Trophoblast cell (in vitro differentiated cells and primary cell): ENCODE data around the gene UFC1.

Experiments
- DNase-seq, 2 donors: peaks; one replicate each; pipeline ENCODE4 v3.0.0-alpha.2; 2016
- H2AFZ ChIP-seq: 2 replicates; pipeline ENCODE4 v1.6.1; 2013; ENCODE audit warnings: low read length, moderate library complexity, mild to moderate bottlenecking; ENCODE audit not compliant: insufficient read depth, poor library complexity
- H2AK5ac ChIP-seq: 2 replicates; pipeline ENCODE4 v1.6.1; 2013; ENCODE audit warnings: mild to moderate bottlenecking, low read length
- H2BK120ac ChIP-seq: 2 replicates; pipeline ENCODE4 v1.6.1; 2013; ENCODE audit warnings: low read length, mild to moderate bottlenecking, moderate library complexity; ENCODE audit not compliant: insufficient read depth, poor library complexity
- H2BK12ac ChIP-seq: 2 replicates; pipeline ENCODE4 v1.6.1; 2013; ENCODE audit warnings: mild to moderate bottlenecking, low read length, moderate library complexity
- H2BK5ac ChIP-seq: 2 replicates; pipeline ENCODE4 v1.6.1; 2013; ENCODE audit warnings: low read length, low read depth, moderate library complexity, mild to moderate bottlenecking; ENCODE audit not compliant: poor library complexity
- H3K14ac ChIP-seq: 2 replicates; pipeline ENCODE4 v1.6.1; 2013; ENCODE audit warnings: mild to moderate bottlenecking, low read length
- H3K18ac ChIP-seq: 2 replicates; pipeline ENCODE4 v1.6.1; 2013; ENCODE audit warnings: mild to moderate bottlenecking, low read length
- H3K23ac ChIP-seq: 2 replicates; pipeline ENCODE4 v1.6.1; 2013; ENCODE audit warnings: low read length
- H3K27ac ChIP-seq: 2 replicates; pipeline ENCODE4 v1.5.1; 2013; ENCODE audit warnings: low read depth, mild to moderate bottlenecking, inconsistent platforms, low read length, moderate library complexity
- H3K27me3 ChIP-seq: 2 replicates; pipeline ENCODE4 v1.6.1; 2013; ENCODE audit warnings: inconsistent platforms, mild to moderate bottlenecking, low read length, moderate library complexity; ENCODE audit not compliant: insufficient read depth
- H3K36me3 ChIP-seq, 2 experiments: 1 replicate in 1 of 2; 2 replicates in 1 of 2; pipeline ENCODE4 v1.6.1; 2013; ENCODE audit warnings: low read length in 2 of 2, mild to moderate bottlenecking in 2 of 2, moderate library complexity in 1 of 2; ENCODE audit not compliant: insufficient read depth in 2 of 2, control insufficient read depth in 1 of 2
- H3K4ac ChIP-seq: 2 replicates; pipeline ENCODE4 v1.6.1; 2013; ENCODE audit warnings: low read depth, mild to moderate bottlenecking, low read length, moderate library complexity
- H3K4me1 ChIP-seq, 2 experiments: 1 replicate in 1 of 2; 2 replicates in 1 of 2; pipeline ENCODE4 v1.6.1; 2013; ENCODE audit warnings: low read length in 2 of 2, mild to moderate bottlenecking in 2 of 2, moderate library complexity in 1 of 2; ENCODE audit not compliant: insufficient read depth in 2 of 2, control insufficient read depth in 1 of 2
- H3K4me2 ChIP-seq: 2 replicates; pipeline ENCODE4 v1.6.1; 2013; ENCODE audit warnings: inconsistent platforms, mild to moderate bottlenecking, low read length, moderate library complexity
- H3K4me3 ChIP-seq: 2 replicates; pipeline ENCODE4 v1.5.1; 2013; ENCODE audit warnings: mild to moderate bottlenecking, low read depth, low read length, inconsistent platforms
- H3K79me1 ChIP-seq: one replicate; pipeline ENCODE4 v1.6.1; 2013; ENCODE audit warnings: low read length
- H3K79me2 ChIP-seq: 2 replicates; pipeline ENCODE4 v1.6.1; 2013; ENCODE audit warnings: low read length, mild to moderate bottlenecking; ENCODE audit not compliant: control insufficient read depth, insufficient read depth, poor library complexity
- H3K9ac ChIP-seq: 2 replicates; pipeline ENCODE4 v1.6.1; 2013; ENCODE audit warnings: mild to moderate bottlenecking, low read length
- H3K9me3 ChIP-seq: 2 replicates; pipeline ENCODE4 v1.6.1; 2013; ENCODE audit warnings: low read depth, mild to moderate bottlenecking, control low read depth, inconsistent platforms, low read length; ENCODE audit not compliant: insufficient read depth
- H4K12ac ChIP-seq: 2 replicates; pipeline ENCODE4 v1.6.1; 2013; ENCODE audit warnings: low read depth, mild to moderate bottlenecking, low read length, moderate library complexity
- H4K8ac ChIP-seq: 2 replicates; pipeline ENCODE4 v1.6.1; 2013; ENCODE audit warnings: low read depth, mild to moderate bottlenecking, low read length, moderate library complexity
- H4K91ac ChIP-seq: one replicate; pipeline ENCODE4 v1.6.1; 2013; ENCODE audit warnings: low read depth, mild to moderate bottlenecking, low read length, moderate library complexity
- WGBS: extraction: QIAGEN DNeasy Blood & Tissue Kit; methylation state at CpG from one replicate; pipeline ENCODE4 v1.1.7; 2013; ENCODE audit warnings: missing lambda C conversion rate; ENCODE audit not compliant: insufficient read length, insufficient coverage; ENCODE audit errors: extremely low coverage; 5-methylcytosine and 5-hydroxymethylcytosine counted together

UFC1 gene

GRCh38 chr1:161198194-161198896 lies 44.6 kb downstream of the UFC1 start:
- H2BK120ac ChIP-seq, result no peak overlapping the region
- no peaks in the 10 kb centered on the region for H3K9me3 ChIP-seq
- DNase-seq, result peak in 1 of 2 donors; percentile 33
- H3K27me3 ChIP-seq, result no peaks in the 10 kb centered on the region
- H2BK5ac ChIP-seq, result no peak overlapping the region
- peak overlapping the region; percentile 64 for H4K8ac ChIP-seq
- no peak overlapping the region for H4K91ac ChIP-seq
- no peak overlapping the region for H3K9ac ChIP-seq
- peak overlapping the region; percentile 58 for H2AFZ ChIP-seq
- H4K12ac ChIP-seq, result no peak overlapping the region
- H3K4ac ChIP-seq, result no peak overlapping the region
- no peak overlapping the region for H3K18ac ChIP-seq
- no peak overlapping the region for H3K4me3 ChIP-seq
- H3K79me1 ChIP-seq, result peaks cover 14% of the 10 kb centered on the region
- H3K23ac ChIP-seq, result no peak overlapping the region
- peak overlapping the region; percentile 33 for H3K14ac ChIP-seq
- H3K27ac ChIP-seq, result no peak overlapping the region
- H2BK12ac ChIP-seq, result peak overlapping the region; percentile 70
- H2AK5ac ChIP-seq, result no peak overlapping the region
- H3K4me2 ChIP-seq, result no peak overlapping the region
- no peaks in the 10 kb centered on the region for H3K36me3 ChIP-seq
- no CpG with 5 or more reads among the region's 20 CpGs for WGBS
- peaks cover 6% of the 10 kb centered on the region for H3K79me2 ChIP-seq
- peaks cover 27 to 29% of the 10 kb centered on the region in 2 experiments for H3K4me1 ChIP-seq

GRCh38 chr1:161198897-161199431 lies 45.2 kb downstream of the UFC1 start, which contains the start of gene ADAMTS4:
Gene ADAMTS4 (minus strand): TSS chr1:161199054. CDS start chr1:161198627, 427 bp downstream.
- H3K36me3 ChIP-seq, result peaks cover 2 to 4% of the 10 kb centered on the region in 2 experiments
- peaks cover 14% of the 10 kb centered on the region for H3K79me1 ChIP-seq
- no peak for DNase-seq
- no peak within 1 kb of the TSS for H3K4me3 ChIP-seq
- H2AK5ac ChIP-seq, result no peak within 1 kb of the TSS
- H3K23ac ChIP-seq, result no peak within 1 kb of the TSS
- no peaks in the 10 kb centered on the region for H3K9me3 ChIP-seq
- H3K18ac ChIP-seq, result no peak within 1 kb of the TSS
- no peak within 1 kb of the TSS for H2BK120ac ChIP-seq
- no peak within 1 kb of the TSS for H4K12ac ChIP-seq
- H3K79me2 ChIP-seq, result peaks cover 6% of the 10 kb centered on the region
- H3K4ac ChIP-seq, result no peak within 1 kb of the TSS
- peak within 1 kb of the TSS; percentile 64 for H4K8ac ChIP-seq
- no peak within 1 kb of the TSS for H3K9ac ChIP-seq
- peaks cover 27 to 31% of the 10 kb centered on the region in 2 experiments for H3K4me1 ChIP-seq
- no peak within 1 kb of the TSS for H3K27ac ChIP-seq
- no peaks in the 10 kb centered on the region for H3K27me3 ChIP-seq
- H2AFZ ChIP-seq, result peak within 1 kb of the TSS; percentile 58
- no CpG with 5 or more reads among the region's 11 CpGs for WGBS
- H3K4me2 ChIP-seq, result no peak within 1 kb of the TSS
- H3K14ac ChIP-seq, result peak within 1 kb of the TSS; percentile 33
- no peak within 1 kb of the TSS for H4K91ac ChIP-seq
- H2BK5ac ChIP-seq, result no peak within 1 kb of the TSS
- H2BK12ac ChIP-seq, result peak within 1 kb of the TSS; percentile 70

- no peak overlapping the region for H2AFZ ChIP-seq
- peaks cover 14% of the 10 kb centered on the region for H3K79me1 ChIP-seq
- H3K4ac ChIP-seq, result no peak overlapping the region
- H3K23ac ChIP-seq, result no peak overlapping the region
- H2BK12ac ChIP-seq, result no peak overlapping the region
- H4K91ac ChIP-seq, result no peak overlapping the region
- H2AK5ac ChIP-seq, result no peak overlapping the region
- no peaks in the 10 kb centered on the region for H3K27me3 ChIP-seq
- WGBS, result no CpG with 5 or more reads among the region's 5 CpGs
- no peak overlapping the region for H3K18ac ChIP-seq
- H2BK5ac ChIP-seq, result no peak overlapping the region
- peaks cover 27 to 31% of the 10 kb centered on the region in 2 experiments for H3K4me1 ChIP-seq
- peaks cover 2 to 4% of the 10 kb centered on the region in 2 experiments for H3K36me3 ChIP-seq
- no peaks in the 10 kb centered on the region for H3K9me3 ChIP-seq
- DNase-seq, result no peak
- peaks cover 6% of the 10 kb centered on the region for H3K79me2 ChIP-seq
- H4K12ac ChIP-seq, result no peak overlapping the region
- no peak overlapping the region for H3K4me3 ChIP-seq
- no peak overlapping the region for H3K4me2 ChIP-seq
- H3K27ac ChIP-seq, result no peak overlapping the region
- H4K8ac ChIP-seq, result no peak overlapping the region
- H3K9ac ChIP-seq, result no peak overlapping the region
- H3K14ac ChIP-seq, result no peak overlapping the region
- no peak overlapping the region for H2BK120ac ChIP-seq
Observed at GRCh38 chr1:161199506-161200139, 45.8 kb downstream of the UFC1 start.

GRCh38 chr1:161200421-161200991 lies 46.7 kb downstream of the UFC1 start:
- no peak overlapping the region for H2AK5ac ChIP-seq
- peaks cover 27 to 31% of the 10 kb centered on the region in 2 experiments for H3K4me1 ChIP-seq
- H2BK5ac ChIP-seq, result no peak overlapping the region
- WGBS, result no CpG with 5 or more reads among the region's 5 CpGs
- no peak overlapping the region for H3K4me2 ChIP-seq
- H3K9me3 ChIP-seq, result no peaks in the 10 kb centered on the region
- no peak overlapping the region for H3K14ac ChIP-seq
- H2BK120ac ChIP-seq, result peak overlapping the region; percentile 6
- peaks cover 6% of the 10 kb centered on the region for H3K79me2 ChIP-seq
- no peak overlapping the region for H3K9ac ChIP-seq
- H3K27ac ChIP-seq, result no peak overlapping the region
- H4K91ac ChIP-seq, result peak overlapping the region; percentile 80
- H3K4ac ChIP-seq, result no peak overlapping the region
- no peaks in the 10 kb centered on the region for H3K27me3 ChIP-seq
- no peak overlapping the region for H3K4me3 ChIP-seq
- no peak for DNase-seq
- peaks cover 14% of the 10 kb centered on the region for H3K79me1 ChIP-seq
- H2BK12ac ChIP-seq, result no peak overlapping the region
- peak overlapping the region; percentile 37 for H4K12ac ChIP-seq
- H2AFZ ChIP-seq, result peak overlapping the region; percentile 32
- H3K18ac ChIP-seq, result no peak overlapping the region
- H4K8ac ChIP-seq, result peak overlapping the region; percentile 97
- peaks cover 2 to 4% of the 10 kb centered on the region in 2 experiments for H3K36me3 ChIP-seq
- H3K23ac ChIP-seq, result no peak overlapping the region
